AG04450 (cell line): ENCODE results near the gene MBD5. TPM values are rescaled to one million over a fixed set of nuclear protein-coding genes. Genes with fewer than 3 reads are reported as not detected.
A peak's percentile ranks its signal among the peaks of the same experiment; 100 is the strongest.

Experiments used
- CTCF ChIA-PET: fragments of 300-600, 350-600 bp; formaldehyde crosslinking; extraction: SDS; loops from one replicate; lab custom pipeline; 2022; ENCODE audit warnings: antibody characterized with exemption, inconsistent platforms; lab: Charles Lee
- POLR2A ChIA-PET: fragments of 350-600 bp; formaldehyde crosslinking; extraction: SDS; loops from one replicate; lab custom pipeline; 2021; ENCODE audit warnings: antibody characterized with exemption, inconsistent platforms; lab: Yijun Ruan, JAX
- DNase-seq: peaks from one replicate; pipeline ENCODE4 v3.0.0-alpha.2; 2011; ENCODE audit warnings: low read depth, low spot score
- H3K27ac ChIP-seq: one replicate; pipeline ENCODE4 v1.5.1; 2012; ENCODE audit warnings: low read depth, low read length, control low read depth
- H3K27me3 ChIP-seq: one replicate; pipeline ENCODE4 v1.6.0; 2012; ENCODE audit warnings: low read length; ENCODE audit not compliant: control insufficient read depth, insufficient read depth
- H3K4me3 ChIP-seq: 2 replicates; pipeline ENCODE4 v1.5.1; 2011; ENCODE audit warnings: mild to moderate bottlenecking, low read depth, low read length, control low read depth
- H3K9me3 ChIP-seq: 2 replicates; pipeline ENCODE4 v1.5.1; 2012; ENCODE audit warnings: low read length; ENCODE audit not compliant: control insufficient read depth, insufficient read depth
- CTCF ChIP-seq: IDR thresholded peaks from 2 replicates; pipeline ENCODE4 v1.5.1; 2011; ENCODE audit warnings: low read depth, low read length, control low read depth, inconsistent platforms
- polyA plus RNA-seq: library from polyadenylated mRNA; depleted of rRNA; stranded (reverse); fragments of >200 nt; gene quantifications from 2 replicates; pipeline ENCODE4 v1.2.3, GENCODE V29; 2011

The MBD5 gene
- polyA plus RNA-seq, 1 experiment, result 40.4 TPM

- no peak overlapping the region for H3K4me3 ChIP-seq
- ChIA-PET CTCF (interaction anchor here (1.2 kb wide), 1 partner anchor 526 kb away, joined by 3 read pairs; no protein-coding TSS in a partner anchor), POLR2A (no interaction called here)
- H3K9me3 ChIP-seq, result no peaks in the 10 kb centered on the region
- no peaks in the 10 kb centered on the region for H3K27me3 ChIP-seq
- DNase-seq, result peak; percentile 2
- H3K27ac ChIP-seq, result no peak overlapping the region
- no peak for TF ChIP-seq CTCF
Observed at GRCh38 chr2:148515976-148516375, 495.1 kb downstream of the MBD5 start.

- Histone ChIP-seq H3K4me3 (no peak overlapping the region), H3K27me3 (no peaks in the 10 kb centered on the region), H3K9me3 (no peaks in the 10 kb centered on the region), H3K27ac (no peak overlapping the region)
- POLR2A ChIA-PET, result no interaction called here
- no peak for TF ChIP-seq CTCF
- no peak for DNase-seq
- CTCF ChIA-PET, result interaction anchor here (0.5 to 1.2 kb wide), 2 partner anchors 8 to 529 kb away, joined by 3 to 6 read pairs; no protein-coding TSS in a partner anchor
Observed at GRCh38 chr2:148517296-148517695, 496.4 kb downstream of the MBD5 start.

- H3K27me3 ChIP-seq, result no peaks in the 10 kb centered on the region
- ChIA-PET POLR2A (no interaction called here), CTCF (interaction anchor here (0.5 to 1.2 kb wide), 2 partner anchors 8 to 529 kb away, joined by 3 to 6 read pairs; no protein-coding TSS in a partner anchor)
- H3K4me3 ChIP-seq, result no peak overlapping the region
- DNase-seq, result no peak
- no peak overlapping the region for H3K27ac ChIP-seq
- H3K9me3 ChIP-seq, result no peaks in the 10 kb centered on the region
- TF ChIP-seq CTCF, result no peak
Observed at GRCh38 chr2:148517822-148518221, 496.9 kb downstream of the MBD5 start.

GRCh38 chr2:148519013-148519412 is 498.1 kb downstream of the MBD5 start:
- no peak for TF ChIP-seq CTCF
- H3K27me3 ChIP-seq, result no peaks in the 10 kb centered on the region
- DNase-seq, result no peak
- H3K4me3 ChIP-seq, result no peak overlapping the region
- CTCF ChIA-PET, result interaction anchor here (1.5 kb wide), 1 partner anchor 9 kb away, joined by 9 read pairs; no protein-coding TSS in a partner anchor
- no peaks in the 10 kb centered on the region for H3K9me3 ChIP-seq
- H3K27ac ChIP-seq, result no peak overlapping the region
- POLR2A ChIA-PET, result no interaction called here

GRCh38 chr2:148521181-148521580 is 500.3 kb downstream of the MBD5 start:
- no peak for TF ChIP-seq CTCF
- CTCF ChIA-PET, result interaction anchor here (2.2 to 4.3 kb wide), 2 partner anchors 12 to 469 kb away, joined by 5 to 25 read pairs; no protein-coding TSS in a partner anchor

More at GRCh38 chr2:148521181-148521580, 500.3 kb downstream of the MBD5 start:
- Histone ChIP-seq H3K27me3 (no peaks in the 10 kb centered on the region), H3K4me3 (no peak overlapping the region), H3K27ac (no peak overlapping the region), H3K9me3 (no peaks in the 10 kb centered on the region)
- POLR2A ChIA-PET, result no interaction called here
- no peak for DNase-seq
